SK-N-SH treated with all-trans-retinoic acid at 6 μM for 48 hours (cell line): ENCODE results near the gene IGF1R.

ENCODE experiments used
- ATAC-seq: fragments of 200-7000 bp; cut with Tn5 transposase; 3 replicates; pipeline ENCODE4 v1.9.1; 2020; ENCODE audit warnings: mild to moderate bottlenecking, moderate library complexity
- ARNTL ChIP-seq: fragments of 450-650 bp; formaldehyde crosslinking; IDR thresholded peaks from 2 replicates; pipeline ENCODE4 v1.5.0; 2020; ENCODE audit warnings: low read depth, mild to moderate bottlenecking, moderate library complexity, borderline replicate concordance
- BACH2 ChIP-seq: fragments of 250-450 bp; sonication (Bioruptor Pico); IDR thresholded peaks from 2 replicates; pipeline ENCODE4 v1.9.0; 2021; ENCODE audit warnings: mild to moderate bottlenecking, borderline replicate concordance
- CSDC2 ChIP-seq: fragments of 250-450 bp; sonication (Bioruptor Pico); IDR thresholded peaks from 2 replicates; pipeline ENCODE4 v1.5.0; 2020; ENCODE audit warnings: mild to moderate bottlenecking, moderate library complexity
- CSRNP3 ChIP-seq: fragments of 250-450 bp; sonication (Bioruptor Pico); IDR thresholded peaks from 2 replicates; pipeline ENCODE4 v1.5.1; 2021; ENCODE audit warnings: mild to moderate bottlenecking, moderate library complexity
- ISL1 ChIP-seq: fragments of 250-450 bp; sonication (Bioruptor Pico); IDR thresholded peaks from 2 replicates; pipeline ENCODE4 v2.1.2; 2022; ENCODE audit warnings: mild to moderate bottlenecking, moderate library complexity
- OSR1 ChIP-seq: fragments of 250-450 bp; sonication (Bioruptor Pico); IDR thresholded peaks from 2 replicates; pipeline ENCODE4 v1.8.0; 2022; ENCODE audit warnings: moderate library complexity, mild to moderate bottlenecking, inconsistent platforms
- PPARA ChIP-seq: fragments of 250-450 bp; sonication (Bioruptor Pico); IDR thresholded peaks from 2 replicates; pipeline ENCODE4 v1.5.0; 2020; ENCODE audit warnings: mild to moderate bottlenecking, borderline replicate concordance
- RARB ChIP-seq: fragments of 250-450 bp; sonication (Bioruptor Pico); IDR thresholded peaks from 2 replicates; pipeline ENCODE4 v1.8.0; 2021; ENCODE audit warnings: mild to moderate bottlenecking, moderate library complexity
- SNAI2 ChIP-seq: fragments of 250-450 bp; sonication (Bioruptor Pico); IDR thresholded peaks from 2 replicates; pipeline ENCODE4 v1.5.0; 2020; ENCODE audit warnings: mild to moderate bottlenecking, moderate library complexity
- TCF4 ChIP-seq: fragments of 250-450 bp; sonication (Bioruptor Pico); IDR thresholded peaks from 2 replicates; pipeline ENCODE4 v1.8.0; 2021; ENCODE audit warnings: mild to moderate bottlenecking, moderate library complexity, borderline replicate concordance
- TOX ChIP-seq: fragments of 250-450 bp; sonication (Bioruptor Pico); IDR thresholded peaks from 2 replicates; pipeline ENCODE4 v1.8.0; 2021; ENCODE audit warnings: mild to moderate bottlenecking, moderate library complexity, borderline replicate concordance
- TSHZ2 ChIP-seq: fragments of 250-450 bp; sonication (Bioruptor Pico); IDR thresholded peaks from 2 replicates; pipeline ENCODE4 v1.5.0; 2020; ENCODE audit warnings: mild to moderate bottlenecking, moderate library complexity
- ZC3H10 ChIP-seq: fragments of 250-450 bp; sonication (Bioruptor Pico); IDR thresholded peaks from 2 replicates; pipeline ENCODE4 v1.5.1; 2021; ENCODE audit warnings: mild to moderate bottlenecking, moderate library complexity
- ZFP3 ChIP-seq: fragments of 250-450 bp; sonication (Bioruptor Pico); IDR thresholded peaks from 2 replicates; pipeline ENCODE4 v1.5.0; 2020; ENCODE audit warnings: mild to moderate bottlenecking, moderate library complexity
- ZFP30 ChIP-seq: fragments of 450-650 bp; formaldehyde crosslinking; IDR thresholded peaks from 2 replicates; pipeline ENCODE4 v1.5.0; 2022; ENCODE audit warnings: mild to moderate bottlenecking, moderate library complexity
- ZNF565 ChIP-seq: fragments of 450-650 bp; formaldehyde crosslinking; conservative IDR thresholded peaks from 2 replicates; pipeline ENCODE4 v1.5.0; 2020; ENCODE audit warnings: low read depth, mild to moderate bottlenecking, moderate library complexity
- ZNF70 ChIP-seq: fragments of 450-650 bp; formaldehyde crosslinking; IDR thresholded peaks from 2 replicates; pipeline ENCODE4 v1.5.0; 2020; ENCODE audit warnings: mild to moderate bottlenecking, moderate library complexity
- TF ChIP-seq, protein P1 (sequence below): fragments of 250-450 bp; sonication (Bioruptor Pico); IDR thresholded peaks from 2 replicates; pipeline ENCODE4 v1.8.0; 2021; ENCODE audit warnings: low read depth, mild to moderate bottlenecking, moderate library complexity, borderline replicate concordance

Gene IGF1R

GRCh38 chr15:98953968-98954367 is 305.6 kb downstream of the IGF1R start (continued):
- TF ChIP-seq CSRNP3: no peak

DNA sequence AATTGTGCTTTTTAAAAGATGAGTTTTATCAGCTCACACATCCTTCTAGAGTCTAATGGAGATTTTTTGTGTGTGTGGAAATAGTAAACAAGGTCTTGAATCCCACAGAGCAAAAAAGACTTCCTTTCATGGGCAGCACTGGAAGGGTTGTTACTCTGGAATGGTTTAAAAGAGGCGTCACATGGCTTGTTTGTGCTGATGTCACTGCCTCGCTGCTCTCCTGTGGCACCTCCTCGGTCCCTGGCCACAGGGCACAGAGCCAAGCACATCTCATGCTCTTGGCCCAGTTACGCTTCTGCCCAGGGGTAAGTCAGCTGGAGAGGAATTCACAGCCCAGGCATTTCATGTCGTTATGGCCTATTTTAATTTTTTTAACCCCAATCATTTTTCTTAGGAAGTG is 306.1 kb downstream of the IGF1R start:
- TF ChIP-seq CSRNP3 (no peak), OSR1 (CRISPR knock-in tag) (no peak), ZC3H10 (CRISPR knock-in tag) (no peak), ISL1 (CRISPR knock-in tag) (no peak), ARNTL (CRISPR knock-in tag) (no peak), ZFP30 (CRISPR knock-in tag) (no peak), SNAI2 (CRISPR knock-in tag) (no peak), PPARA (CRISPR knock-in tag) (no peak), ZNF70 (CRISPR knock-in tag) (no peak), TOX (no peak), BACH2 (CRISPR knock-in tag) (no peak), ZNF565 (CRISPR knock-in tag) (no peak)
- TF ChIP-seq, protein P1, sequence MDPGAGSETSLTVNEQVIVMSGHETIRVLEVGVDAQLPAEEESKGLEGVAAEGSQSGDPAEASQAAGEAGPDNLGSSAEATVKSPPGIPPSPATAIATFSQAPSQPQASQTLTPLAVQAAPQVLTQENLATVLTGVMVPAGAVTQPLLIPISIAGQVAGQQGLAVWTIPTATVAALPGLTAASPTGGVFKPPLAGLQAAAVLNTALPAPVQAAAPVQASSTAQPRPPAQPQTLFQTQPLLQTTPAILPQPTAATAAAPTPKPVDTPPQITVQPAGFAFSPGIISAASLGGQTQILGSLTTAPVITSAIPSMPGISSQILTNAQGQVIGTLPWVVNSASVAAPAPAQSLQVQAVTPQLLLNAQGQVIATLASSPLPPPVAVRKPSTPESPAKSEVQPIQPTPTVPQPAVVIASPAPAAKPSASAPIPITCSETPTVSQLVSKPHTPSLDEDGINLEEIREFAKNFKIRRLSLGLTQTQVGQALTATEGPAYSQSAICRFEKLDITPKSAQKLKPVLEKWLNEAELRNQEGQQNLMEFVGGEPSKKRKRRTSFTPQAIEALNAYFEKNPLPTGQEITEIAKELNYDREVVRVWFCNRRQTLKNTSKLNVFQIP (CRISPR knock-in tag): no peak
- peak; percentile 63 for ATAC-seq

DNA sequence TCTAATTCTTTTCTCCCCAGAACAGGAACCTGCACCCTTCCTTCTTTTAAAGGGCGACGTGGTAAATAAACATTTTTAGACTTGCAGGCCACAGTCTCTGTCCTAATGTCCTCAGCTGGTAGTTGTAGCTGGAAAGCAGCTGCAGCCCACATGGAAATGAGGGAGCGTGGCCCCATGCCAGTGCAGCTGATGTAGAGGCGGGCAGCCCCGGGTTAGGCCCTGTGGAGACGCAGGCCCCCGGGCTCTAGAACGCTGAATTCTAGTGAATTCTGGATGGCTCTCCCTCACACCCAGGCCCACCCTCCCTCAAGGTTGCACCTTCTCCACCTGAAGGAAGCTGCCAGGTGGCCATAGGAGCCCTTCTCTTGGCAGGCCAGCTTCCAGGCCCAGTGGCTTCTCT is 307.0 kb downstream of the IGF1R start:
- ATAC-seq: no peak
- TF ChIP-seq TCF4 (CRISPR knock-in tag) (no peak), TSHZ2 (no peak), ZFP3 (CRISPR knock-in tag) (no peak), ZNF565 (CRISPR knock-in tag) (no peak)
- TF ChIP-seq, protein P1 (CRISPR knock-in tag): no peak

- ATAC-seq: no peak
- TF ChIP-seq CSRNP3: no peak
- no peak for TF ChIP-seq ZFP3 (CRISPR knock-in tag)
- TF ChIP-seq CSDC2 (CRISPR knock-in tag): no peak
- TF ChIP-seq ZC3H10 (CRISPR knock-in tag): no peak
- no peak for TF ChIP-seq ZNF70 (CRISPR knock-in tag)
- TF ChIP-seq, protein P1 (CRISPR knock-in tag): no peak
- no peak for TF ChIP-seq BACH2 (CRISPR knock-in tag)
- no peak for TF ChIP-seq RARB (CRISPR knock-in tag)
- TF ChIP-seq ZNF565 (CRISPR knock-in tag): no peak
- TF ChIP-seq TCF4 (CRISPR knock-in tag): no peak
- TF ChIP-seq, all 23 proteins: peak for 0
Observed at GRCh38 chr15:98955961-98956723, 307.8 kb downstream of the IGF1R start.
